ENCODE measurements around the gene FKBP2.

FKBP2 gene

DNA sequence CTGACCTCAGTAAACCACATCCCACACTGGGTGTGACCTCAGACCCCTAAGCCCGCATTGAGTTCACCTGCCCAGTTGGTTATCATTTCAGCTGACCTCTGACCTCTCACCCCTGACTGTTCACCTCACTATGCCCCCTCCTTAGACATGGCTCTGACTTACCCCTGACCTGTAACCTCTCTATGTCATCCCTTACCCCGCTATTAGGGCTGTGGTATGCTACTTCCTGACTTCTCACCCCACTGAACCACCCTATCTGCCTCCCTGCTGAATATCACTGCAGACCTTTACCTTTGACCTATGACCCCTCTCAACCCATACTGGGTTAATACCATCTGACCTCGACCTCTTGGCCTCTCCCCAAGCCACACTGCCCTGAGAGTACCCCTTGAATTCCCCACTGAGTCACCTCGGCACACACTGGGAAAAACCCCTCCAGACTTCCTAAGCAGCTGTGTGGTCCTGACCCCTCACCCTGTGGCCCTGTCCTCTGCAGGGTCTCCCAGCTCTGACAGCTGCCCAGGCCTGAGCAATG lies 18.7 kb downstream of the FKBP2 start:
- DNase-seq (ENCODE audit: low spot score): no peak
- H3K27ac ChIP-seq: no peak overlapping the region
- H3K4me3 ChIP-seq: no peak overlapping the region
- TF ChIP-seq, protein P1, sequence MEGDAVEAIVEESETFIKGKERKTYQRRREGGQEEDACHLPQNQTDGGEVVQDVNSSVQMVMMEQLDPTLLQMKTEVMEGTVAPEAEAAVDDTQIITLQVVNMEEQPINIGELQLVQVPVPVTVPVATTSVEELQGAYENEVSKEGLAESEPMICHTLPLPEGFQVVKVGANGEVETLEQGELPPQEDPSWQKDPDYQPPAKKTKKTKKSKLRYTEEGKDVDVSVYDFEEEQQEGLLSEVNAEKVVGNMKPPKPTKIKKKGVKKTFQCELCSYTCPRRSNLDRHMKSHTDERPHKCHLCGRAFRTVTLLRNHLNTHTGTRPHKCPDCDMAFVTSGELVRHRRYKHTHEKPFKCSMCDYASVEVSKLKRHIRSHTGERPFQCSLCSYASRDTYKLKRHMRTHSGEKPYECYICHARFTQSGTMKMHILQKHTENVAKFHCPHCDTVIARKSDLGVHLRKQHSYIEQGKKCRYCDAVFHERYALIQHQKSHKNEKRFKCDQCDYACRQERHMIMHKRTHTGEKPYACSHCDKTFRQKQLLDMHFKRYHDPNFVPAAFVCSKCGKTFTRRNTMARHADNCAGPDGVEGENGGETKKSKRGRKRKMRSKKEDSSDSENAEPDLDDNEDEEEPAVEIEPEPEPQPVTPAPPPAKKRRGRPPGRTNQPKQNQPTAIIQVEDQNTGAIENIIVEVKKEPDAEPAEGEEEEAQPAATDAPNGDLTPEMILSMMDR (IDR thresholded peaks at IDR 0.05): no peak

- H3K4me3 ChIP-seq: no peak overlapping the region
- no peak for DNase-seq (ENCODE audit: low spot score)
- TF ChIP-seq, protein P1 (IDR thresholded peaks at IDR 0.05): no peak
- H3K27ac ChIP-seq: no peak overlapping the region
These were observed 19.3 kb downstream of the FKBP2 start for GRCh38 chr11:64260147-64260708.

- H3K27ac ChIP-seq: no peak overlapping the region
- TF ChIP-seq, protein P1 (IDR thresholded peaks at IDR 0.05): no peak
- DNase-seq (ENCODE audit: low spot score): no peak
- H3K4me3 ChIP-seq: no peak overlapping the region
These were observed 20.7 kb downstream of the FKBP2 start for GRCh38 chr11:64261556-64262080.

DNA sequence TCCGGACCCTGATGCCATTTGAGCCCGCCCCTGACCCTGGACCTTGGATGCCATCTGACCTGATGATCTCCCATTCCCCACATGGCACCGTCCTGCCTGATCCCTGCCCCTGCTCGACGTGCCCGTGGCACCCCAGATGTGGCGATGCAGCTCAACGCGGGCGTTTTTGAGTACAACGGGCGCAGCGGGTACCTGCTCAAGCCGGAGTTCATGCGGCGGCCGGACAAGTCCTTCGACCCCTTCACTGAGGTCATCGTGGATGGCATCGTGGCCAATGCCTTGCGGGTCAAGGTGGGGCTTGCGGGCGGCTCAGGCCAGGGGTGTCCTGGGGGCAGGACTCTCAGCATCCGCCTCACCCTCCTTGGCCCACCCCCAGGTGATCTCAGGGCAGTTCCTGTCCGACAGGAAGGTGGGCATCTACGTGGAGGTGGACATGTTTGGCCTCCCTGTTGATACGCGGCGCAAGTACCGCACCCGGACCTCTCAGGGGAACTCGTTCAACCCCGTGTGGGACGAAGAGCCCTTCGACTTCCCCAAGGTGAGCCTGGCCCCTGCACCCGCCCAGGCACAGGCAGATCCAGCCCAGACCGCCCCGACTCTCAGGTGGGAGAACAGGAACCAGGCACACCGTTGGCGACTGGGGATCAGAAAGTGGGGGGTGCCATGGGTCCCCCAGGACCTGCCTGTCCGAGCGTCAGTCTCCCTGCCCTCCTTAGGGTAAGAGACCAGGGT lies 21.5 kb downstream of the FKBP2 start:
- H3K4me3 ChIP-seq: no peak overlapping the region
- H3K27ac ChIP-seq: no peak overlapping the region
- no peak for DNase-seq (ENCODE audit: low spot score)
- TF ChIP-seq, protein P1 (IDR thresholded peaks at IDR 0.05): no peak

DNA sequence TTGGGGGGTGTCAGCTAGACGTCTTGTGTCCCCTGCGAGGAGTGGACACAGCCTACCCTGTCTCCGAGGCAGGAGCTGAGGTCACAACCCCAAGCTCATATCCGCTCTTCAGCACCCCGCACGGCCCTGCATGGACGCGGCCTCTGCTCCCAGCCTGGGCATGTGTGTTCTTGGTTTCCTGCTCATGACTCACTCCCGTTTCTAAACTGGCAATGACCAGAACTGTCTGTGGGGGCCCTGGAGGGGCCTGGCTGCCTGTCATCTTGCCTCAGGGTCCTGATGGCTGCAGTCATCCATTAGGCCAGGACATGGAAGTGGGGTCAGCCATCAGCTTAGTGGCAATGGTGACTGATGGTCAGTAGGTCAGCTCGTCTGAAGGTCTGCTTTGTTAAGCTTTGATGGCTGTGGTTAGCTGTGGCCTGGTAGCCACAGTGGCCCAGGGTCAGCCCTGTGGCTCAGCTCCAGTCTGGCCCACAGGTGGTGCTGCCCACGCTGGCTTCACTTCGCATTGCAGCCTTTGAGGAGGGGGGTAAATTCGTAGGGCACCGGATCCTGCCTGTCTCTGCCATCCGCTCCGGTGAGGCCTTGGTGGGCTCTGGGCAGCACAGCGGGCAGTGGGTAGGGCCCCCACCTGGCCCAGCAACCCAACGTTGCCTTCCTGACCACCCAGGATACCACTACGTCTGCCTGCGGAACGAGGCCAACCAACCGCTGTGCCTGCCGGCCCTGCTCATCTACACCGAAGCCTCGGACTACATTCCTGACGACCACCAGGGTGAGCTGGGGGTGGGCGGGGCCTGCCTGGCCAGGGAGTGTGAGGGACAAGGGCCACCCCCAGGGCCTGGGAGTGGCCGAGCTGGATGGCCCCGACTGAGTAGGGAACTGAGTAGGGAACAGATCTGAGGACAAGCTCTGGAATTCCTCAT lies 22.4 kb downstream of the FKBP2 start:
- no peak for DNase-seq (ENCODE audit: low spot score)
- Histone ChIP-seq H3K27ac (no peak overlapping the region), H3K4me3 (no peak overlapping the region)
- TF ChIP-seq, protein P1 (IDR thresholded peaks at IDR 0.05): no peak

GRCh38 chr11:64263947-64264317 lies 23.0 kb downstream of the FKBP2 start:
- Histone ChIP-seq H3K4me3 (no peak overlapping the region), H3K27ac (no peak overlapping the region)
- TF ChIP-seq, protein P1 (IDR thresholded peaks at IDR 0.05): no peak
- no peak for DNase-seq (ENCODE audit: low spot score)

Measured in coronary artery (tissue), 2 donors.